Epithelial cell of prostate (primary cell): ENCODE measurements around the gene GPR61.
A peak's percentile ranks its signal among the peaks of the same experiment; 100 is the strongest.

Source experiments
- DNase-seq: peaks from one replicate; pipeline ENCODE4 v3.0.0-alpha.2; 2011; ENCODE audit warnings: low read depth, low spot score
- H3K27ac ChIP-seq: fragments of 450-650 bp; 2 replicates; pipeline ENCODE4 v1.5.1; 2017; ENCODE audit warnings: mild to moderate bottlenecking

Gene GPR61

DNA sequence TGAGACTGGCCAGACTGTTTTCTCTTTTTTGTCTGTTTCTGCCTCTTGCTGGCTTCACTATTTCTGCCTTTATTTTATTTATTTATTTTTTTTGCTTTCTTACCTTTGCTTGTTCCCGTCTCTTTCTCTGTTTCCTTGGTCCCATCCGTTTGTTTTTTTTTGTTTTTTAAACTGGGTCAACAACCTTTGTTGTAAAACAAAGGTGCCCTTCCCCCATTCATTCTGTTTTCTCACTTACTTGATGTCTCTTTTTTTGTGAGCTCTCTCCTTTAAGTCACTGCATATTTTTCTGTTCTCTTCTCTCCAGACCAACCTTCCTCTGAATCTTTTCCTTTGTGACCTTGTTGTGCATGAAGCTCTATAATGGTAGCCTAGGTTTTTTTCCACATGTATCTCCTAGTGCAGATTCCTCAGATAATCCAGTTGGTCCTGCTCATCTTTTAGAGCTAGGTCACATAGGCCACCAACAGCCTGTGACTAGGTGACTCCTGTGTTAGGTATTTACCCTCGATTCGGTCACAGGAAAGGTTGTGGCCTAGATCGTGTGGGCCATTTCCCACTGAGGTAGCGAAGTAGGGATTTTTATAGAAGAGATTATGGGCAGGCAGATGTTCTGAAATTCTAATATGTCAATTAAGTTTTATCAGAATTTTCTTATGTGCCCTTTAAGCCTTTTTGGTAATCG is 24.7 kb downstream of the GPR61 start:
- no peak overlapping the region for H3K27ac ChIP-seq
- no peak for DNase-seq

DNA sequence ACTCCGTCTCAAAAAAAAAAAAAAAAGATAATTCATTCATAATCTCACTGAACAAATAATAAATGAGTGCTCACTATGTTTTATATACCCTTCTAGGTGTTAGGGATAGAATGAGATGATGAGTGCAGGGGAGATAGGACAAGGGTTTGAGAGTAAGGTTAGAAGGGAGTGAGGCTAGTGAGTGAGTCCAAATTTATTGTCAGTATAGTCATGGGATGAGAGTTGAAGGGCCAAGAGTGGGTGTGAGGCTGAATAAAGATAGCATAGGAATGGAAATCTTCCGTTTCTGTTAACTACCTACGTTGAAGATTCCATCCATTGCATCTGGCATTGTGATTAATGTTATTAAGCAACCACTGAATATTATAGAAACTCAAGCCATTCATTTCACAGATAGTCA is 25.6 kb downstream of the GPR61 start:
- no peak overlapping the region for H3K27ac ChIP-seq
- DNase-seq = no peak

DNA sequence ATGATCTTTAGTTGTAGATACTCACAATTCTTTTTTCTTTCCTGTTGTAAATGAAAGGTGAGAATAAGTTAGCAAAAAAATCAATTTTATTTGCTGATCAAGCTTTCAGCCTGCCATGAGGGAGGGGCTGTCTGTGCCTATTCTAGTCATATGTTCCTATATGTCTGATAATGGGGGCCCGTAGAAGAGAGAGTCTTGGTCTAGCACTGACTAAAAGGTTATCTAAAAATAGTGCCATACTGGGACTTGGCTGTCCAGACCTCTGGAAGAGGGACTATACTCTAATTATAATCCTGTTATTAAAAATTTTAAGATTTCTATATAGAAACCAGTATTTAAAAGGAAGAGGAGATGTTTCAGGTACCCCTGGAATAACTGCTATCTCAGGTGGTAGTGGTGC is 27.3 kb downstream of the GPR61 start:
- no peak overlapping the region for H3K27ac ChIP-seq
- no peak for DNase-seq

GRCh38 chr1:109567877-109568672 is 28.4 kb downstream of the GPR61 start:
- H3K27ac ChIP-seq = peak overlapping the region; percentile 62
- DNase-seq = no peak

DNA sequence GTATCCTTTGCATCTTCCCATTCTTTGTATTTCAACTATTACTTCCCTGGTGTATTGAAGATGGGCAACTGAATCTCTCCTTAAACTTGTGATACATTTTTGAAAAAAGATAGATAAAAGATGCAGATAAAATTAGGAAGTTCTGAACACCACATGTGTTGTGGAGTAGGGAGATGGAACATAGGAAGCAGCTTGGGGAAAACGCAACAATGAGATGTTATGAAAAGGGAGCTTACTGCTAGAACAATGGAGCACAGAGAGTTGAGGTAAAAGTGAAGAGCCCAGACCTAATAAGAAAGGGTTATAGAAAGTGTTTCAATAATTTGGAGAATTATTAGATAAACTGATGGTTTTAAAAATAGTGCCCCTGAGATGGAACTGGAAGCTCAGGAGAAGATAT is 29.7 kb downstream of the GPR61 start:
- peak overlapping the region; percentile 62 for H3K27ac ChIP-seq
- DNase-seq = no peak

GRCh38 chr1:109570414-109570813 is 30.7 kb downstream of the GPR61 start:
- DNase-seq = peak; percentile 53
- peak overlapping the region; percentile 62 for H3K27ac ChIP-seq

DNA sequence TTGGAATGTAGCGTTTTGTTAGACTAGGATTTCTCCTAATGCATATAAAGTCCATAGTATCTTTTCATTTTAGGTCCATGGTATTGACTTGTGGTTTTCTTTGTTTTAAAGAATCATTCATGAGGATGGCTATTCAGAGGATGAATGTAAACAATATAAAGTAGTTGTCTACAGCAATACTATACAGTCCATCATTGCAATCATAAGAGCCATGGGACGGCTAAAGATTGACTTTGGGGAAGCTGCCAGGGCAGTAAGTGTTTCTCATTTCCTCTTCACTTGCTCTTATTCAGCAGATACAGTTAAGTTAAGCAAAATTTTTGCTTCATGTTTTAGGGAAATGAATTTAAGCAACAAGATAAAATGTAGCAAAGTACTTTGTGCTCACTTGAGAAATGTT is 34.1 kb downstream of the GPR61 start:
- no peak overlapping the region for H3K27ac ChIP-seq
- no peak for DNase-seq

- no peak for DNase-seq
- H3K27ac ChIP-seq = no peak overlapping the region
Measured at GRCh38 chr1:109578947-109579443, 39.3 kb downstream of the GPR61 start.

GRCh38 chr1:109579491-109579890 is 39.8 kb downstream of the GPR61 start:
- DNase-seq = no peak
- no peak overlapping the region for H3K27ac ChIP-seq

GRCh38 chr1:109582021-109582420 is 42.3 kb downstream of the GPR61 start:
- no peak overlapping the region for H3K27ac ChIP-seq

GRCh38 chr1:109584766-109585165 is 45.1 kb downstream of the GPR61 start:
- H3K27ac ChIP-seq = no peak overlapping the region
- no peak for DNase-seq

More at GRCh38 chr1:109582021-109582420, 42.3 kb downstream of the GPR61 start:
- DNase-seq = no peak

- H3K27ac ChIP-seq = no peak overlapping the region
Measured at GRCh38 chr1:109586055-109586454, 46.4 kb downstream of the GPR61 start.

DNA sequence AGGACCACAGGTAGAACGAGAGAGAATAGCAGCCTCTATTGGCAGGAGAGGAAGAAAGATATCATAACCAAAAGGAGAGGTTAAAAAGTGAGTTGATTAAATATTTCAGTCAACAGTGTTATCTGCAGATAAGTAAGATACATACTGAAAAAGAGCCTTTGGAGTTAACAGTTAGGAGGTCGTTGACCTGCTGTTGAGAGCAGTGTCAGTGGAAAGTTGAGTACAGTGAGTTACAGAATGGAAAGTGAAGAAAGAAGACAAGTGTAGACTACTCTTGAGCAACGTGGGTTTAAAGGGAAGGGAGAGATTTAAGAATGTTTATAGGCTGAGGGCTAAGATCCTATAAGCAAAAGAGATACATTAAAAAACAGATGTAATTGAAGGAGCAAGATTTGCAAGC is 49.5 kb downstream of the GPR61 start:
- no peak overlapping the region for H3K27ac ChIP-seq
- no peak for DNase-seq

More at GRCh38 chr1:109586055-109586454, 46.4 kb downstream of the GPR61 start:
- DNase-seq = no peak

DNA sequence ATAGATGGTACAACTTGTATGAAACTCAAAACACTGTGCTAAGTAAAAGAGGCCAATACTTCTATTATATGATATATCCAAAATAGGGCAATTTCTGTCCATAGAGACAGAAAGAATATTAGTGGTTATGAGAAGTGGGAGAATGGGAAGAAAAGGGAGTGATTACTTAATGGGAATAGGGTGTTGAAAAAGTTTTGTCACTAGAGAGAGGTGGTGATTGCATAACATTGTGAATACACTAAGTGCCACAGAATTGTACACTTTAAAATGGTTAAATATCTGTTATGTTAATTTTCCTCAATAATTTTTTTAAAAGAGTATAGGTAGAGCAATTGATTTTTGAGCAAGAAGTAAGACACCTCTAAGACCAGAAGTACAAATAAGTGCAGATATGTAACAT is 50.0 kb downstream of the GPR61 start:
- no peak overlapping the region for H3K27ac ChIP-seq
- DNase-seq = no peak

- no peak for DNase-seq
- no peak overlapping the region for H3K27ac ChIP-seq
Measured at GRCh38 chr1:109592916-109593315, 53.2 kb downstream of the GPR61 start.

DNA sequence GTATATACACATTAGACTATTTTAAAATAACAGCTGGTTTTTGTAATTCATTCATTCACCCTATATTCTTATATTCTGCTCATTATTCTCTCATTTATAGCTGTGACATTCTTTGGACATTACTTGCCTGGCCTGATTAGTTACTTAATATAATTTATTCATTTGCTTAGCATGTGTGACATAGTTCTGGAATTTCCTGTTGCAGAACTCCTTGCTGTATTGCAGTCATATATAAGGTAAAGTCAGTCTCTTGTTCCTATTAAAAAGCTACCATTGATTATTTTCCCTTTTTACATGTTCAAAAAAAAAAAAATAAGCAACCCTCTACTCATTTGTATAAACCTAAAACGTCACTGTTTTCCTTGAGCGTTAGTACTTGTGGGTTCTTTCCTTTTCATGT is 55.9 kb downstream of the GPR61 start:
- H3K27ac ChIP-seq = peak overlapping the region; percentile 82
- DNase-seq = peak; percentile 8
